Endothelial cell of umbilical vein (primary cell): ENCODE results near the gene LEMD1. TPM values are rescaled to one million over a fixed set of nuclear protein-coding genes. Genes with fewer than 3 reads are reported as not detected.

Experiments used
- BruUV-seq: library from RNA; stranded (reverse); fragments of 400-500 nt; replicated peaks from 2 replicates; lab custom pipeline; 2021; lab: Mats Ljungman, UMichigan
- CTCF ChIA-PET: fragments of 300-600, 350-600 bp; sonication (Branson Sonifier 250); formaldehyde crosslinking; loops from one replicate; lab custom pipeline; 2021; ENCODE audit warnings: antibody characterized with exemption, inconsistent platforms; lab: Charles Lee
- POLR2A ChIA-PET: fragments of 300-600, 350-600 bp; sonication (Branson Sonifier 250); formaldehyde crosslinking; loops from one replicate; lab custom pipeline; 2021; ENCODE audit warnings: antibody characterized with exemption, inconsistent platforms; lab: Charles Lee
- DNase-seq: peaks from one replicate; pipeline ENCODE4 v3.0.0-alpha.2; 2011; ENCODE audit warnings: low read depth, low spot score
- FAIRE-seq: peaks from 2 replicates; lab custom pipeline; 2011; peaks lifted over from hg19 to GRCh38; lab: Jason Lieb, UNC
- H2AFZ ChIP-seq: 2 replicates; pipeline ENCODE4 v1.6.0; 2012; ENCODE audit warnings: low read depth, low read length, control low read depth, inconsistent platforms
- H3K27ac ChIP-seq: 2 replicates; pipeline ENCODE4 v1.5.1; 2011; ENCODE audit warnings: low read depth, mild to moderate bottlenecking, control low read depth, low read length, moderate library complexity; ENCODE audit not compliant: insufficient read depth
- H3K27me3 ChIP-seq, 2 experiments: 2 replicates each; pipeline versions ENCODE4 v1.6.0 to v1.6.1; 2011; ENCODE audit warnings: low read length in 2 of 2, mixed read lengths in 1 of 2; ENCODE audit not compliant: control insufficient read depth in 2 of 2, insufficient read depth in 2 of 2
- H3K36me3 ChIP-seq, 2 experiments: 2 replicates in 1 of 2; 3 replicates in 1 of 2; pipeline ENCODE4 v1.5.1; 2011; ENCODE audit warnings: low read length in 2 of 2, mild to moderate bottlenecking in 1 of 2, moderate library complexity in 1 of 2; ENCODE audit not compliant: control insufficient read depth in 2 of 2, insufficient read depth in 2 of 2; ENCODE audit errors: extremely low read depth in 1 of 2
- H3K4me1 ChIP-seq: 3 replicates; pipeline ENCODE4 v1.5.1; 2011; ENCODE audit warnings: mild to moderate bottlenecking, low read length; ENCODE audit not compliant: control insufficient read depth, insufficient read depth; ENCODE audit errors: extremely low read depth
- H3K4me2 ChIP-seq: 2 replicates; pipeline ENCODE4 v1.6.1; 2011; ENCODE audit warnings: low read length, control low read depth, mixed read lengths; ENCODE audit not compliant: insufficient read depth
- H3K4me3 ChIP-seq, 3 experiments: fragments of 200-600 bp in 1 of 3; sonication (generic), shearing (Covaris generic) in 1 of 3; replicated peaks in 1 of 3; 2 replicates each; pipeline ENCODE4 v1.5.1; 2011 to 2016; ENCODE audit warnings: control low read depth in 3 of 3, low read length in 3 of 3, mild to moderate bottlenecking in 2 of 3, inconsistent platforms in 1 of 3, low read depth in 1 of 3, moderate library complexity in 1 of 3; ENCODE audit not compliant: insufficient read depth in 1 of 3
- H3K79me2 ChIP-seq: 2 replicates; pipeline ENCODE4 v1.6.0; 2012; ENCODE audit warnings: low read length, inconsistent platforms; ENCODE audit not compliant: control insufficient read depth, insufficient read depth
- H3K9ac ChIP-seq: replicated peaks from 2 replicates; pipeline ENCODE3; 2011; ENCODE audit warnings: low read length, control low read depth; ENCODE audit not compliant: insufficient read depth; ENCODE audit errors: extremely low read depth
- H3K9me1 ChIP-seq: replicated peaks from 3 replicates; pipeline ENCODE4 v1.6.0; 2011; ENCODE audit warnings: mild to moderate bottlenecking, low read length; ENCODE audit not compliant: control insufficient read depth, insufficient read depth; ENCODE audit errors: extremely low read depth
- H3K9me3 ChIP-seq: replicated peaks from 2 replicates; pipeline ENCODE4 v1.5.1; 2012; ENCODE audit warnings: low read length, inconsistent platforms; ENCODE audit not compliant: control insufficient read depth, insufficient read depth
- H4K20me1 ChIP-seq: replicated peaks from 2 replicates; pipeline ENCODE3; 2011; ENCODE audit warnings: mild to moderate bottlenecking, low read length; ENCODE audit not compliant: control insufficient read depth, insufficient read depth; ENCODE audit errors: extremely low read depth
- CTCF ChIP-seq, 2 donors: IDR thresholded peaks; 1 replicate in 1 of 2; 2 replicates in 1 of 2; pipeline ENCODE4 v1.5.1; 2011; ENCODE audit warnings: low read length in 2 of 2, mild to moderate bottlenecking in 2 of 2, moderate library complexity in 2 of 2, control low read depth in 1 of 2, inconsistent platforms in 1 of 2, low read depth in 1 of 2; ENCODE audit not compliant: insufficient read depth in 1 of 2; ENCODE audit errors: extremely low read depth in 1 of 2
- EZH2 ChIP-seq: IDR thresholded peaks from 2 replicates; pipeline ENCODE4 v1.6.1; 2012; ENCODE audit warnings: borderline replicate concordance, low read depth, mild to moderate bottlenecking, moderate library complexity, low read length, inconsistent platforms; ENCODE audit not compliant: severe bottlenecking
- FOS ChIP-seq: IDR thresholded peaks from 2 replicates; pipeline ENCODE4 v1.6.1; 2011; ENCODE audit warnings: mild to moderate bottlenecking, low read length, moderate library complexity, borderline replicate concordance; ENCODE audit not compliant: insufficient read depth
- GATA2 ChIP-seq: IDR thresholded peaks from 2 replicates; pipeline ENCODE4 v1.7.0; 2011; ENCODE audit warnings: low read depth, mild to moderate bottlenecking, moderate library complexity, mixed read lengths, low read length; ENCODE audit not compliant: insufficient read length, insufficient read depth
- JUN ChIP-seq: IDR thresholded peaks from 2 replicates; pipeline ENCODE4 v1.6.1; 2011; ENCODE audit warnings: borderline replicate concordance, low read depth; ENCODE audit not compliant: insufficient read length, insufficient read depth
- MAX ChIP-seq: IDR thresholded peaks from 2 replicates; pipeline ENCODE4 v1.6.1; 2011; ENCODE audit not compliant: insufficient read depth, insufficient read length
- MYC ChIP-seq: IDR thresholded peaks from one replicate; pipeline ENCODE4 v1.6.1; 2011; ENCODE audit warnings: mild to moderate bottlenecking, low read depth, low read length
- POLR2A ChIP-seq: IDR thresholded peaks from 2 replicates; pipeline ENCODE4 v1.6.1; 2012; ENCODE audit warnings: low read depth, mild to moderate bottlenecking, control low read depth, low read length
- POLR2AphosphoS5 ChIP-seq: IDR thresholded peaks from 2 replicates; pipeline ENCODE4 v1.6.1; 2012; ENCODE audit warnings: low read depth, mild to moderate bottlenecking, control low read depth, low read length, moderate library complexity; ENCODE audit not compliant: insufficient read depth
- dilution Hi-C: fragments of 300-500 bp; cut with MboI; formaldehyde crosslinking; loops from one replicate; pipeline ENCODE4 v1.15.0; 2019; ENCODE audit warnings: low sequenced_read_pairs; ENCODE audit not compliant: extremely low pct_ligation_motif_present
- intact Hi-C: fragments of 100-400 bp; cut with micrococcal nuclease; formaldehyde crosslinking; loops from one replicate; pipeline ENCODE4 v1.10.0; 2022
- polyA plus RNA-seq, 4 experiments: library from polyadenylated mRNA; depleted of rRNA in 3 of 4; stranded (reverse) in 3 of 4; unstranded in 1 of 4; fragments of >200 nt; gene quantifications; 2 replicates each; pipeline versions ENCODE4 v1.2.1 to v1.2.3, GENCODE V29; 2011 to 2012; ENCODE audit warnings: missing spikeins in 1 of 4
- total RNA-seq: library from RNA; stranded (reverse); gene quantifications from 2 replicates; pipeline ENCODE4 v1.2.3, GENCODE V29; 2021

LEMD1 gene
- total and polyA plus RNA-seq, 2 donors (not counting 3 experiments of a cell fraction or from before 2014, with no cell fraction given): not detected

DNA sequence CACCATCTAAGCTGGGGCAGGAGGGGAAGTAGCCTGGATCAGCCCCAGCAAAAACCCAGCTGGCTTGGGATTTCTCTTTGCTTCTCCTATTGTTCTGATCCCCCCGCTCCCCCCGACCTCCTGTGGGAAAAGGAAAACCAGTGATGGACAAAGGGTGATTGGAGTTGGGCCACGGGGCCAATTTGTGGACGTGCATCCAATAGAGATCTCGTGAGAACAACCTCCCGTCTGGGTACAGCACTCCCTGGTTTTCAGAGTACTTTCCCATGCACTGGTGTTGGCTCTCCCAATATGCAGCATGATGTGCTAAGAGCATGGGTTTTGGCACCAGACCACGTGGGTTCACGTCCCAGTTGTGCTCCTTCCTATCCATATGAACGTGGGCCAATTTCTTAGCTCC lies 25.0 kb upstream of the LEMD1 start:
- no peaks in the 10 kb centered on the region for H3K4me1 ChIP-seq
- peak; percentile 45 for DNase-seq
- no peak overlapping the region for H2AFZ ChIP-seq
- H3K36me3 ChIP-seq: no peaks in the 10 kb centered on the region
- H3K79me2 ChIP-seq: no peaks in the 10 kb centered on the region
- CTCF ChIA-PET: interaction anchor here (1.1 to 1.5 kb wide), 5 partner anchors 8 to 93 kb away, joined by 3 to 12 read pairs (median 3); no protein-coding TSS in a partner anchor
- no peak overlapping the region for H3K9ac ChIP-seq
- H3K27me3 ChIP-seq: peaks cover 26% of the 10 kb centered on the region in 2 experiments
- H3K9me1 ChIP-seq: no peaks in the 10 kb centered on the region
- H3K4me2 ChIP-seq: no peak overlapping the region
- H3K4me3 ChIP-seq: no peak overlapping the region
- dilution Hi-C loops: no loop called here
- intact Hi-C loops: no loop called here
- BruUV-seq: no TSS peak
- POLR2A ChIA-PET: no interaction called here
- H4K20me1 ChIP-seq: no peaks in the 10 kb centered on the region
- no peak for FAIRE-seq
- no peaks in the 10 kb centered on the region for H3K9me3 ChIP-seq
- H3K27ac ChIP-seq: no peak overlapping the region
- no peak for TF ChIP-seq CTCF (IDR thresholded peaks at IDR 0.05; ENCODE audit: extremely low read depth in 1 of 2, insufficient read depth in 1 of 2, low read depth in 1 of 2, low read length in 2 of 2)
- TF ChIP-seq POLR2A: no peak
- no peak for TF ChIP-seq MAX
- no peak for TF ChIP-seq JUN
- TF ChIP-seq POLR2AphosphoS5: no peak
- no peak for TF ChIP-seq EZH2
- no peak for TF ChIP-seq GATA2
- TF ChIP-seq MYC: no peak
- TF ChIP-seq FOS: no peak
